GM18507 (cell line): ENCODE results near the gene SRRM2.

Source experiments
- DNase-seq: peaks from one replicate; pipeline ENCODE4 v3.0.0; 2011; ENCODE audit warnings: low read depth; ENCODE audit not compliant: insufficient read length; ENCODE audit errors: extremely low spot score
- FAIRE-seq: peaks from 2 replicates; lab custom pipeline; 2011; peaks lifted over from hg19 to GRCh38; lab: Jason Lieb, UNC

Gene SRRM2

DNA sequence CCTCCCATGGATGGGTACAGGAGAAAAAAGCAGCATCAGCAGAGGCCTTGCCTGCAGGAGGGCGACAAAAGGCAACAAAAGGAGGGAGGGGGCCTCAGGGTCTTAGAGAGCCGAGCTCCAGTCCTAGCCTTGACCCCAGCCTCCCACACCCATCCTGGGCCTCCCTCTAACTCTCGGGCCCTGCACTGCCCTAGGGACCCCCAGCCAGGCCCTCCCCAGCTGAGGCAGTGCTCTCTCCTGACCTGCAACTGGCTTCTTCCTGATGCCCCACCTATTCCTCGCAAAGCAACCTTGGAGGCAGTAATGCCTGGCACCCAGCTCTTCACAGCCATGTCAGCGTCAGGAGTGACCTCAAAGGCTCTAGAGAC lies 15.2 kb upstream of the SRRM2 start:
- no peak for FAIRE-seq
- no peak for DNase-seq

DNA sequence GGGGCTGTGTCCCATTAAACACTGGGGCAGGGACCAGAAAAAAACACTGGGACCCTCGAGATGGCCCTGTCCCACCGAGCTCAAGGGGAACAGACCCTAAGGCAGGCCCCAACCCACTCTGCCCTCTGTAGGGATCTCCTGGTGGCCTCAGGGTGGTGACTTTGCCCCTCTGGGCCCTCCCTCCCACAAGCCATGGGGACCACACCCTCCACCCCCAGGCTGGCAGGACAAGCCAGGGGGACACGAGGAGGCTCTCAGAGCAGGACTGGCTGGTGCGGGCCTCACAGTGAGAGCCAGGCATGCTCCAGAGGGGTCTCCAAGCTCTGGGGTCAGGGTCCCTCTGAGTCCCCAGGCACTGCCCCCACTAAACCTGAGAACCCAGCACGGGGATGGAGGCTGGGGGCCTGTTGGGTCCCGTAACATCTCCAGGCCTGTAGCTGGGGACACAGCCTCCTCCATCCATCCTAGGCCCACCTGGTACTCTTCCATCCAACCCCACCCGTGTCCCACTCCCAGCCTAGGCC lies 14.5 kb upstream of the SRRM2 start:
- DNase-seq: no peak
- no peak for FAIRE-seq

DNA sequence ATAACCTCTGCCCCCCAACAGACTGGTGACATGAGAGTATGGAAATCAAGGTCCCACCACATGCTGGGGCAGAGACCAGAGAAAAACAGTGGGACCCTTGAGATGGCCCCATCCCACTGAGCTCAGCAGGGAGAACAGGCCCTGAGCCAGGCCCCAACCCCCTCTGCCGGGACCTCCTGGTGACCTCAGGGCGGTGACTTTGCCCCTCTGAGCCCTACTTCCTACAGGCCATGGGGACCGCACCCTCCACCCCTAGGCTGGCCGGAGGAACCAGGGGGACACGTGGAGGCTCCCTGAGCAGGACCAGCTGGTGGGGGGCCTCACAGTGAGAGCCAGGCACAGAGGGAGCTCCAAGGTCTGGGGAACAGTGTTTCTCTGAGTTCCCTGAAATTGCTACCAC lies 13.8 kb upstream of the SRRM2 start:
- FAIRE-seq: no peak

GRCh38 chr16:2739625-2740430 lies 12.6 kb upstream of the SRRM2 start:
- no peak for FAIRE-seq
- no peak for DNase-seq

More for the DNA sequence above, 13.8 kb upstream of the SRRM2 start:
- no peak for DNase-seq

- FAIRE-seq: no peak
- DNase-seq: no peak
Measured at GRCh38 chr16:2740476-2740875, 12.0 kb upstream of the SRRM2 start.

DNA sequence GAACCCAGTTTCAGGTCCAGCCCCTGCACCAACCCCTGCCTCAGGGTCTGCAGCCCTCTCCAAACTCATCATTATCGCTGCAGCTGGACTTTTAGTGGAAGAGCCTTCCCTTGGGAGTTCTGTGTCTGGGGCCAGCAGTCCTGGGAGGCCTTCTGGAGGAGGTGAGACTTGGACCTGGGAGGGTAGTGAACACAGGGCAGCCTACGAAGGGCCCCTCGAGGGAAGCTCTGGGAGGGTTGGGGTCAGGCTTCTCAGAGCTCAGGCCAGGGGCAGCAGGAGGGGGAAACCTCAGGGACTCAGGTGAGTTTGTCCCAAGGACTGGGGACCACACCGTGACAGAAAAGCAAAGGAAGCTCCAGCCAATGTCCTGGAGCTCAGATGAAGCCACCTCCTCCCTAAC lies 11.3 kb upstream of the SRRM2 start:
- DNase-seq: no peak
- no peak for FAIRE-seq

- no peak for FAIRE-seq
- DNase-seq: no peak
Measured at GRCh38 chr16:2742323-2743006, 10.0 kb upstream of the SRRM2 start.

- no peak for FAIRE-seq
- DNase-seq: no peak
Measured at GRCh38 chr16:2743007-2743810, 9.2 kb upstream of the SRRM2 start.

DNA sequence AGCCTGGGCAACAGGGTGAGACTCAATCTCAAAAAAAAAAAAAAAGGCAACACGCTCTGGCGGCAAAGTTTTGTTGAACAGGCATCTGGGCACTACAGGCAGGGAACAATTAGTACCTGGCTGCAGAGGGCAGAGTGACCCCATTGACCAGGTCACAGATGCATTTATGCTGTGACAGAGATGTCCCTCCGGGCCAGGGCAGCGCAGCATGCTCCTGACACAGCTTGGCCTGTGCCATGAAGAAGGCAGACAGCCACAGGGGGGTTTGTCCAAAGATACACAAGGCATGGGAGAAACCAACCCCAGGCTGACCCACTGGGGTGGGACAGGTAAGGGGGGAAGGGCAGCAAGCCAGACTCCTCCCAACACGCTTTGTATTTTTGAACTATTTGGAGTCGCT lies 7.7 kb upstream of the SRRM2 start:
- no peak for FAIRE-seq
- no peak for DNase-seq

GRCh38 chr16:2745116-2745890 lies 7.1 kb upstream of the SRRM2 start:
- FAIRE-seq: no peak
- DNase-seq: no peak

- DNase-seq (no peak), FAIRE-seq (no peak)
Measured at GRCh38 chr16:2745961-2746360, 6.5 kb upstream of the SRRM2 start.

DNA sequence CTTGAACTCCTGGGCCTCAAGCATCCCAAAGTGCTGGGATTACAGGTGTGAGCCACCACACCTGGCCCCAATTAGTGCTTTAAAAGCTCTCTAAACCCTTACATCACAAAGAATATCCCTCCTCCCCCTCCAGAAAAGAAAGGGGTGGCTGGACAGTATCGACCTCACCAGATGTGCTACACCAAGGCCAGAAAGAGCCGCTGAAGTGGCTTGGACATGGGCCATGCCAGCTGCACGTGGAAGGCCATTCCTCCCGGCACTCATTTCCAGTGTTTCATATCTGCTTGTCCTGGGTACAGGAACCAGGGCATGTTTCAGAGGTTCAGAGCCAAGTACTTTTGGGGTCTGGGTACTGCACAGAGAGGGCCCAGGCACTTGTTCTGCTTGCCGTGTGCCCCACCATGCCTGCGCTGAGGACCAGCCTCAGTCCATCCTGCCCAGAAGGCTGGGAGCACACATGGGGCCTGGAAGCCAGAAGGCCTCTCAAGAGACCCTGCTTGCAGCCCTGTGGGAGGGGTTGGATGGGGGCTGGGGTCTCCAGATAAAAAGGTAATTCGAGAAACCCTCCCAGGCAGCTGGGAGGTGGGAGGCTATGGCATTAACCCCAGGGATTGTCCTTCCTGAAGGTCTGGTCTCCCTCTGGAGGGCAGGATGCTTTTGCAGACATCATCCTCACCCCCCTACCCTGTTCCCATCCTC lies 3.5 kb upstream of the SRRM2 start:
- FAIRE-seq (no peak), DNase-seq (no peak)

GRCh38 chr16:2749476-2749875 lies 3.0 kb upstream of the SRRM2 start:
- DNase-seq: no peak
- FAIRE-seq: no peak

GRCh38 chr16:2749936-2750335 lies 2.5 kb upstream of the SRRM2 start:
- DNase-seq (no peak), FAIRE-seq (no peak)

GRCh38 chr16:2751577-2752034 lies 832 bp upstream of the SRRM2 start:
- DNase-seq (peak; percentile 71), FAIRE-seq (no peak)

DNA sequence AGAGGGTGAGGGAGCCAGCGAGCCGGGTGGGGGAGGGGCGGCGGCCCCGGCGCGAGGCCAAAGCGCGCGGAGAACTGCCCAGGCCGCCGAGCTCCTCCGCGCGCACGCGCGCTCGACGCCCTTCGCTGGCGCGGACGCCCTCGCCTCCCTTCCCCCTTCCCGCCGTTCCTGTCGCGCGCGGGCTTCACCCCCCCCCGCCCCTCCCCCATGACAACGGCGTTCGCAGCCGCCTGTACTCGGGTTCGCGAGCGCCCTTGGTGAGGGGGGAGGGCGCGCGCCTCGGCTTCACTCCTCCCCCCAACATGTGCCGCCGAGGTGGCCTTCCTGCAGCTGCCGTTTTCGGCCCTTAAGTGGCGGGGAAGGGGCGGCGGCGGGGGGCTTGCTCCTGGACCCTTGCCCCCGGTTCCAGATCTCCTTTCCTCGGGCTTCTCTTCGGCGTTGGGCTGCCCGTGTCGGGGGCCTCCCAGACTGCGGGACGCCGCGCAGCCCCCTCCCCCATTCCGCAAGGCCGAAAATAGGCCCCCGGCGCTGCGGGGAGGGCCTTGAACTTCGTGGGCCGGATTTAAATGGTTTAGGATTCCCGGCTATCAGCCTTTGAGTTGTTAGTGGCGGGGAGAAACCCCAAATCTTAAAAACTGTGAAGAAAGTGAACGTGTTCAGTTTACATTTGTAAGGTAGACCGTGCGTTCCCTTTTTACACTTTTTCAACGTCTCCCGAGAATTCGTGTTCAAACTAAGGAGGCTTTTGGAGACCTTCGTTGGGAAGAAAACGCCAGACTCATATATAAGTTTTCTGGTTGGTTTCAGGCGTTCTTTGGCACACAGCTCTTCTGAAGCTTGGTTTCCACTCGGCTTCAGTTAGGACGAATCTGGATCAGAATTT lies 653 bp downstream of the SRRM2 start:
- no peak for FAIRE-seq
- DNase-seq: peak; percentile 70

DNA sequence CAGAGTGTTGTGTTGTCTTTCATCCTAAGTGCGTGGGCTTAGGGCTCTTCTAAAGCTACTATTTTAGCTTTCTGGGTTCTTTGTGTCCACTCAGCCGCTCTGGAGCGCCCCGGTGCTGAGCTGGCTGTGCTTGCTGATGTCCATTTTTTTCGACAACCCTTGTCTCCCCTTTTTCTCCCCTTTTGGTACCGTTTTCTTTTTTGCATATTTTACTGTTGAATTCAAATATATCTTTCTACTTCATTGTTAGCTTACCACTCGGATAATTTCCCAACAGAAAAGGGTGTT lies 1.2 kb downstream of the SRRM2 start:
- DNase-seq (no peak), FAIRE-seq (no peak)

GRCh38 chr16:2755158-2755557 lies 2.7 kb downstream of the SRRM2 start:
- DNase-seq (no peak), FAIRE-seq (no peak)
